Peyer's patch (tissue), 4 donors: Measurements from ENCODE around the gene SOX3. TPM values are rescaled to one million over a fixed set of nuclear protein-coding genes. Genes with fewer than 3 reads are reported as not detected.

ENCODE experiments used
- DNase-seq, 3 donors: peaks; one replicate each; pipeline ENCODE4 v3.0.0-alpha.2; 2017 to 2019
- H3K27ac ChIP-seq, 4 donors: fragments of 200-600 bp; sonication (generic); one replicate each; pipeline ENCODE4 v1.5.1; 2016 to 2019
- H3K27me3 ChIP-seq, 2 donors: fragments of 200-600 bp; sonication (generic); one replicate each; pipeline ENCODE4 v1.5.1; 2019
- H3K36me3 ChIP-seq, 3 donors: fragments of 200-600 bp; sonication (generic); one replicate each; pipeline ENCODE4 v1.5.1; 2016 to 2019
- H3K4me1 ChIP-seq, 4 donors: fragments of 200-600 bp; sonication (generic); one replicate each; pipeline ENCODE4 v1.5.1; 2016 to 2019
- H3K4me3 ChIP-seq, 4 donors: fragments of 200-600 bp; sonication (generic); 1 replicate in 3 of 4; 2 replicates in 1 of 4; pipeline ENCODE4 v1.5.1; 2016 to 2019; ENCODE audit warnings: mild to moderate bottlenecking in 1 of 4
- H3K9me3 ChIP-seq, 4 donors: fragments of 200-600 bp; sonication (generic); one replicate each; pipeline ENCODE4 v1.5.1; 2016 to 2019; ENCODE audit warnings: mild to moderate bottlenecking in 1 of 4
- CTCF ChIP-seq, 6 experiments: fragments of 450-650 bp in 4 of 6; fragments of 200-600 bp in 2 of 6; sonication (generic) in 1 of 6; IDR thresholded peaks; one replicate each; pipeline ENCODE4 v1.5.1; 2017 to 2019; ENCODE audit warnings: antibody characterized with exemption in 6 of 6, mild to moderate bottlenecking in 3 of 6, moderate library complexity in 1 of 6
- POLR2A ChIP-seq, 2 donors: fragments of 450-650 bp; IDR thresholded peaks; one replicate each; pipeline ENCODE4 v1.5.1; 2017; ENCODE audit warnings: antibody characterized with exemption in 2 of 2, mild to moderate bottlenecking in 2 of 2, moderate library complexity in 2 of 2
- total RNA-seq, 4 donors: library from RNA; depleted of rRNA; stranded (reverse); fragments of >200 nt; gene quantifications; one replicate each; pipeline ENCODE4 v1.1.0, GENCODE V29; 2016

SOX3 gene
- total RNA-seq, 4 donors from 2014 or later = not detected

DNA sequence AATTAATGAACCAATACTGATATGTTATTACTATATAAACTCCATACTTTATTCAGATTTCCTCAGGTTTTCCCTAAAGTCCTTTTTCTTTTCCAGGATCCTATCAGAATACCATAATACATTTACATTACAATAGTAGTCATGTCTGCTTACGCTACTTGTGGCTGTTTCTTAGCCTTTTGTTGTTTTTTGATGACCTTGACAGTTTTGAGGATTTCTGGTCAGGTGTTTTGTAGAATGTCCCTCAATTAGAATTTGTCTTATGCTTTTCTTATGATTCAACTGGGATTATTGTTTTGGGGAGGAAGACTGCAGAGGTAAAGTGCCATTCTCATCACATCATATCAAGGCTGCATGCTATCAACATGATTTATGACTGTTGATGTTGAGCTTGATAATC is 9.1 kb downstream of the SOX3 start:
- H3K27me3 ChIP-seq = no peaks in the 10 kb centered on the region
- TF ChIP-seq CTCF (IDR thresholded peaks at IDR 0.05) = no peak
- no peak for TF ChIP-seq POLR2A (IDR thresholded peaks at IDR 0.05)

DNA sequence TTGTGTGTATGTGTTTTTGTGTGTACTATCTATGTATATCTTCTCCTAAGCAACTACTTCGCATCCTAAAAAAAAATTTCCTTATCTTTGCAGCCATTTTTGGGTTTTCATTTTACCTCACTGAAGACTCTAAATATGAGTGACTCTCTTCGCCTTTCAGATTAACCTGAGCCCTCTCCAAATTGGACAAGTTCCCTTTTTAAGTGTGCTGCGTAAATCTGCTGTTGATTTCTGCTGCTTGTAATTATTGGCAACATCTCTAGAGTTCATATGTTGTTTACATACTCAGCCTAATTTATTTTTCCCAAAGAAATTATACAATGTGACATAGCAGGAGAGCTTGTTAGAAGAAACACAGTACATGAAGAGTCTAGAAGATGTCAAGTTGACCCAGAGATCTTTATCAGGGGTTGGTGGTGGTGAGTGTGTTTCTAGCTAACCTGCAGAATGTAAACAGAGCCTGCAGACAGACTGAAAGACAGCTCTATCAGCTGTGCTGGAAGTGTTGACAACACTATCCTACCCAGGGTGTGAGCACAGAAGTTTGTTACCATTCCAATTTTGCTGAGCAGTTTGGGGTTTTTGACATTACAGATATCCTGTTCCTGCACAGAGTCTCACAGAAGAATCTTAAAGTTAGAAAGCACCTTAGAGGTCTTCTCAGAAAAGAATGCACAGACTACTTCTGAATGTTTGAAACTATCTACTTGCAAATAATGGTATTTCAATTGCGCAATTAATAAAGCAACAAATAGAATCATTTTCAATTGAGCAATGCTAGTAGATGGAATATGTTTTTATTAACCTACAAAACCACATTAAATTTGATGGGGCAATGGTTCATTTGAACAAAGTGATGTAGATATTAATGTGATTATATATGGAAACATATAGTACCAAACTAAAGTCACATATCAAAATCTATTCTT is 12.5 kb downstream of the SOX3 start:
- TF ChIP-seq POLR2A (IDR thresholded peaks at IDR 0.05) = no peak
- TF ChIP-seq CTCF (IDR thresholded peaks at IDR 0.05) = no peak
- no peaks in the 10 kb centered on the region for H3K36me3 ChIP-seq
- H3K4me1 ChIP-seq = no peaks in the 10 kb centered on the region
- H3K27ac ChIP-seq = no peak overlapping the region
- no peak for DNase-seq
- no peak overlapping the region for H3K4me3 ChIP-seq
- H3K27me3 ChIP-seq = no peaks in the 10 kb centered on the region
- H3K9me3 ChIP-seq = no peaks in the 10 kb centered on the region

More for the DNA sequence above, 9.1 kb downstream of the SOX3 start:
- Histone ChIP-seq H3K4me1 (no peaks in the 10 kb centered on the region), H3K36me3 (no peaks in the 10 kb centered on the region), H3K4me3 (no peak overlapping the region), H3K9me3 (no peaks in the 10 kb centered on the region), H3K27ac (no peak overlapping the region)
- no peak for DNase-seq

DNA sequence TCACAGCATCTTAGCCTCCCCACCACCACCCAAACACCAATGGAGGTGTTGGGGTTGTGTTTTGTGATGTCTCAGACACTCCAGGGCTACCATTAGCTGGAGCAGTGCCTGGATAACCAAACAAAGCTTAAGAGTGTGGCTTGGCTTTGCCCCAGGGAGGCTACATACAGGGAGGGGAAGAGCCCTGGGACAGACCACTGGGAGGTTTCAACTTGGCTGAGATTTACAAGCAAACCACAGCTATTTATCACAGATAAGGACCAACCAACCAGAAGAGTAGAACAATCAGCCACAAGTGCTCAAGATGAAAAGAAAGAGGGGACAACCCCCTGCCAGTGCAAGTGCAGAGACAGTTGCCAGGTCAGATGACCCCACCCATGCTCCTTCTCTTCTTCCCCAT is 24.1 kb downstream of the SOX3 start:
- Histone ChIP-seq H3K36me3 (no peaks in the 10 kb centered on the region), H3K9me3 (no peaks in the 10 kb centered on the region), H3K4me3 (no peak overlapping the region), H3K4me1 (no peaks in the 10 kb centered on the region), H3K27me3 (no peaks in the 10 kb centered on the region), H3K27ac (no peak overlapping the region)
- TF ChIP-seq CTCF (IDR thresholded peaks at IDR 0.05) (no peak), POLR2A (IDR thresholded peaks at IDR 0.05) (no peak)
- no peak for DNase-seq

DNA sequence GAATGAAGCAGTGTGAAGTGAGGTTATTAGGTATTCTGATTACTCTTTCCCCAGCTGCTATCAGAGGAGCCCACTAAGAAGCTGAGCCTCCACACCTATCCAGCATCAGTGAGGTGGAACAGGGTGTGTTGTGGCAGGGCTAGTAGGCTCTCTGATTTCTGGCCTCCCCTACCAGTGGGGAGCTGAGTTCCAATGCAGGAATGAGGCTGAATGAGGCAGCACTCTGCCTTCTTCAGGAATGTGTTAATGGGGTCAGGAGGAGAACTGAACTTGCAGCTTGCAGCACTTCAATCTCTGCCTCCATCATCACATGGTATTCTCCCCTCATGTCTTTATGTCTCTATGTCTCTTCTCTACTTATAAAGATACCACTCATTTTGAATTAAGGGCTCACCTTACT is 26.9 kb downstream of the SOX3 start:
- H3K4me1 ChIP-seq = no peaks in the 10 kb centered on the region
- no peaks in the 10 kb centered on the region for H3K36me3 ChIP-seq
- no peaks in the 10 kb centered on the region for H3K9me3 ChIP-seq
- DNase-seq = no peak
- H3K27ac ChIP-seq = no peak overlapping the region
- no peak overlapping the region for H3K4me3 ChIP-seq
- no peak for TF ChIP-seq CTCF (IDR thresholded peaks at IDR 0.05)
- no peak for TF ChIP-seq POLR2A (IDR thresholded peaks at IDR 0.05)
- H3K27me3 ChIP-seq = no peaks in the 10 kb centered on the region

DNA sequence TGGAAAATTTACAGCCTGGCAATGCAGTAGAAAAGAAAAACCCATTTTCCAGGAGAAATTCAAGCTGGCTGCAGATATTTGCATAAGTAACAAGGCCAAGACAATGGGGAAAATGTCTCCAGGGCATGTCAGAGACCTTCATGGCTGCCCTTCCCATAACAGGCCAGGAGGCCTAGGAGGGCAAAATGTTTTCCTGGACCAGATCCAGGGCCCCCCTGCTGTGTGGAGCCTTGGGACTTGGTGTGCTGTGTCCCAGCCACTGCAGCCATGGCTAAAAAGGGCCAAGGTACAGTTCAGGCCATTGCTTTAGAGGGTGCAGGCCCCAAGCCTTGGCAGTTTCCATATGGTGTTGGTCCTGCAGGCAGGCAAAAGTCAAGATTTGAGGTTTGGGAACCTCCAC is 29.8 kb downstream of the SOX3 start:
- Histone ChIP-seq H3K27ac (no peak overlapping the region), H3K4me3 (no peak overlapping the region), H3K9me3 (no peaks in the 10 kb centered on the region), H3K4me1 (no peaks in the 10 kb centered on the region), H3K36me3 (no peaks in the 10 kb centered on the region), H3K27me3 (no peaks in the 10 kb centered on the region)
- TF ChIP-seq CTCF (IDR thresholded peaks at IDR 0.05) (no peak), POLR2A (IDR thresholded peaks at IDR 0.05) (no peak)
- DNase-seq = no peak
